A549 (cell line): ENCODE measurements around the gene PRPS1L1. TPM values are rescaled to one million over a fixed set of nuclear protein-coding genes. Genes with fewer than 3 reads are reported as not detected.

ENCODE experiments used
- ATAC-seq, 2 experiments: fragments of 200-7000 bp in 1 of 2; fragments of >200 bp in 1 of 2; cut with Nextera tagmentation in 1 of 2; cut with Tn5 transposase in 1 of 2; 3 replicates each; pipeline versions ENCODE4 v1.8.0 to v1.9.1; 2018 to 2020; ENCODE audit warnings: mild to moderate bottlenecking in 1 of 2, moderate library complexity in 1 of 2
- CTCF ChIA-PET: fragments of 300-600 bp; sonication (Branson Sonifier 250); formaldehyde crosslinking; extraction: SDS; loops from one replicate; lab custom pipeline; 2021; ENCODE audit warnings: antibody characterized with exemption, inconsistent platforms; lab: Yijun Ruan, JAX
- POLR2A ChIA-PET: fragments of 350-600 bp; formaldehyde crosslinking; extraction: SDS; loops from one replicate; lab custom pipeline; 2021; ENCODE audit warnings: antibody characterized with exemption, inconsistent platforms; lab: Yijun Ruan, JAX
- DNase-seq, 2 experiments: peaks; one replicate each; pipeline versions ENCODE4 v3.0.0 to v3.0.0-alpha.2; 2011 to 2016; ENCODE audit warnings: low read depth in 1 of 2, low spot score in 1 of 2
- FAIRE-seq: peaks from 2 replicates; lab custom pipeline; 2011; peaks lifted over from hg19 to GRCh38; lab: Jason Lieb, UNC
- H3K27ac ChIP-seq, 2 experiments: fragments of >200 bp; sonication (Bioruptor Twin); formaldehyde crosslinking; 3 replicates each; pipeline ENCODE4 v1.5.1; 2016 to 2017
- H3K4me1 ChIP-seq: fragments of >200 bp; sonication (Bioruptor Twin); formaldehyde crosslinking; 3 replicates; pipeline ENCODE4 v1.6.1; 2016
- H3K4me2 ChIP-seq: fragments of >200 bp; sonication (Bioruptor Twin); formaldehyde crosslinking; 3 replicates; pipeline ENCODE4 v1.6.1; 2016
- H3K4me3 ChIP-seq: fragments of >200 bp; sonication (Bioruptor Twin); formaldehyde crosslinking; 3 replicates; pipeline ENCODE4 v1.5.1; 2016
- H3K9me3 ChIP-seq: fragments of >200 bp; sonication (Bioruptor Twin); formaldehyde crosslinking; 3 replicates; pipeline ENCODE4 v1.6.1; 2016
- BHLHE40 ChIP-seq: IDR thresholded peaks from 2 replicates; pipeline ENCODE4 v1.6.1; 2012; ENCODE audit warnings: low read depth, low read length, inconsistent platforms
- CEBPB ChIP-seq, 2 experiments: fragments of >200 bp in 1 of 2; sonication (Bioruptor Twin) in 1 of 2; formaldehyde crosslinking in 1 of 2; IDR thresholded peaks; 2 replicates each; pipeline ENCODE4 v1.6.1; 2012 to 2016
- EP300 ChIP-seq, 2 experiments: fragments of >200 bp; sonication (Bioruptor Twin); formaldehyde crosslinking; IDR thresholded peaks; 2 replicates in 1 of 2; 3 replicates in 1 of 2; pipeline ENCODE4 v1.6.1; 2016 to 2017
- ESRRA ChIP-seq: fragments of 150-350 bp; IDR thresholded peaks from 2 replicates; pipeline ENCODE4 v1.6.1; 2014; ENCODE audit warnings: mild to moderate bottlenecking, low read length, borderline replicate concordance
- FOSL2 ChIP-seq, 2 experiments: fragments of 450-650 bp in 1 of 2; fragments of >200 bp in 1 of 2; sonication (Bioruptor Twin) in 1 of 2; formaldehyde crosslinking; IDR thresholded peaks; 2 replicates each; pipeline versions ENCODE4 v1.5.0 to v1.6.1; 2016 to 2020; ENCODE audit warnings: mild to moderate bottlenecking in 1 of 2, moderate library complexity in 1 of 2
- FOXS1 ChIP-seq: fragments of 250-450 bp; sonication (Bioruptor Pico); IDR thresholded peaks from 2 replicates; pipeline ENCODE4 v1.5.0; 2020; ENCODE audit warnings: mild to moderate bottlenecking, moderate library complexity
- HDAC2 ChIP-seq: fragments of 200-600 bp; sonication (generic); IDR thresholded peaks from 2 replicates; pipeline ENCODE4 v1.6.1; 2016
- HOXB13 ChIP-seq: fragments of 250-450 bp; sonication (Bioruptor Pico); IDR thresholded peaks from 2 replicates; pipeline ENCODE4 v1.5.0; 2020; ENCODE audit warnings: low read depth, mild to moderate bottlenecking, moderate library complexity
- JUN ChIP-seq, 2 experiments: fragments of >200 bp; sonication (Bioruptor Twin); formaldehyde crosslinking; IDR thresholded peaks; 2 replicates in 1 of 2; 3 replicates in 1 of 2; pipeline ENCODE4 v1.6.1; 2016 to 2017
- KDM1A ChIP-seq: fragments of 200-600 bp; sonication (generic); IDR thresholded peaks from 2 replicates; pipeline ENCODE4 v1.6.1; 2016; ENCODE audit warnings: low read depth, mild to moderate bottlenecking
- MAFK ChIP-seq: fragments of 450-650 bp; IDR thresholded peaks from 2 replicates; pipeline ENCODE4 v1.6.1; 2014; ENCODE audit not compliant: partially characterized antibody
- MAZ ChIP-seq: fragments of 150-350 bp; IDR thresholded peaks from 2 replicates; pipeline ENCODE4 v1.6.1; 2014; ENCODE audit warnings: antibody characterized with exemption, low read depth, low read length, borderline replicate concordance
- MYC ChIP-seq: IDR thresholded peaks from 2 replicates; pipeline ENCODE4 v1.6.1; 2012; ENCODE audit warnings: mild to moderate bottlenecking, inconsistent platforms, low read length, improper control_type of control experiment, borderline replicate concordance
- NPAS2 ChIP-seq: fragments of 250-450 bp; sonication (Bioruptor Pico); IDR thresholded peaks from 2 replicates; pipeline ENCODE4 v1.8.0; 2022; ENCODE audit warnings: mild to moderate bottlenecking, moderate library complexity, borderline replicate concordance
- POLR2AphosphoS2 ChIP-seq: conservative IDR thresholded peaks from 2 replicates; pipeline ENCODE4 v1.6.1; 2012; ENCODE audit warnings: low read length, improper control_type of control experiment, inconsistent platforms
- RAD21 ChIP-seq, 2 experiments: fragments of >200 bp in 1 of 2; sonication (Bioruptor Twin) in 1 of 2; formaldehyde crosslinking in 1 of 2; IDR thresholded peaks in 1 of 2; conservative IDR thresholded peaks in 1 of 2; 2 replicates in 1 of 2; 3 replicates in 1 of 2; pipeline ENCODE4 v1.6.1; 2012 to 2018; ENCODE audit warnings: inconsistent platforms in 1 of 2
- RNF2 ChIP-seq: fragments of 200-600 bp; sonication (generic); IDR thresholded peaks from 2 replicates; pipeline ENCODE4 v1.6.1; 2016; ENCODE audit warnings: low read depth, mild to moderate bottlenecking, antibody characterized with exemption, moderate library complexity, borderline replicate concordance
- SREBF2 ChIP-seq: fragments of 450-650 bp; IDR thresholded peaks from 2 replicates; pipeline ENCODE4 v1.6.1; 2014; ENCODE audit warnings: mild to moderate bottlenecking, moderate library complexity
- ZSCAN20 ChIP-seq: fragments of 250-450 bp; sonication (Bioruptor Pico); IDR thresholded peaks from 2 replicates; pipeline ENCODE4 v1.8.0; 2022; ENCODE audit warnings: mild to moderate bottlenecking, moderate library complexity
- WGBS: methylation state at CpG from one replicate; pipeline ENCODE4 v1.1.6; 2017; ENCODE audit errors: missing lambda C conversion rate; 5-methylcytosine and 5-hydroxymethylcytosine counted together
- polyA plus RNA-seq, 4 experiments: library from polyadenylated mRNA; depleted of rRNA in 3 of 4; stranded (reverse); fragments of >200 nt; fragmentation: RNase III in 1 of 4; extraction: RNeasy Plus Mini Kit Qiagen cat#74134 plus additional on column Dnase treatment in 1 of 4; gene quantifications; 2 replicates in 3 of 4; 3 replicates in 1 of 4; pipeline ENCODE4 v1.2.3, GENCODE V29; 2011 to 2017
- TF ChIP-seq, protein P1 (sequence below): fragments of 150-350 bp; IDR thresholded peaks from 2 replicates; pipeline ENCODE4 v1.6.1; 2014; ENCODE audit warnings: low read depth, mild to moderate bottlenecking, low read length
- TF ChIP-seq, protein P2 (sequence below): fragments of >200 bp; sonication (Bioruptor Twin); formaldehyde crosslinking; IDR thresholded peaks from 3 replicates; pipeline ENCODE4 v1.5.1; 2016
- TF ChIP-seq, protein P3 (sequence below): fragments of 450-650 bp; IDR thresholded peaks from 2 replicates; pipeline ENCODE4 v1.6.1; 2014; ENCODE audit warnings: antibody characterized with exemption

PRPS1L1 gene
- polyA plus RNA-seq, 2 of the 4 experiments (the other 2 are of a cell fraction), result not detected

DNA sequence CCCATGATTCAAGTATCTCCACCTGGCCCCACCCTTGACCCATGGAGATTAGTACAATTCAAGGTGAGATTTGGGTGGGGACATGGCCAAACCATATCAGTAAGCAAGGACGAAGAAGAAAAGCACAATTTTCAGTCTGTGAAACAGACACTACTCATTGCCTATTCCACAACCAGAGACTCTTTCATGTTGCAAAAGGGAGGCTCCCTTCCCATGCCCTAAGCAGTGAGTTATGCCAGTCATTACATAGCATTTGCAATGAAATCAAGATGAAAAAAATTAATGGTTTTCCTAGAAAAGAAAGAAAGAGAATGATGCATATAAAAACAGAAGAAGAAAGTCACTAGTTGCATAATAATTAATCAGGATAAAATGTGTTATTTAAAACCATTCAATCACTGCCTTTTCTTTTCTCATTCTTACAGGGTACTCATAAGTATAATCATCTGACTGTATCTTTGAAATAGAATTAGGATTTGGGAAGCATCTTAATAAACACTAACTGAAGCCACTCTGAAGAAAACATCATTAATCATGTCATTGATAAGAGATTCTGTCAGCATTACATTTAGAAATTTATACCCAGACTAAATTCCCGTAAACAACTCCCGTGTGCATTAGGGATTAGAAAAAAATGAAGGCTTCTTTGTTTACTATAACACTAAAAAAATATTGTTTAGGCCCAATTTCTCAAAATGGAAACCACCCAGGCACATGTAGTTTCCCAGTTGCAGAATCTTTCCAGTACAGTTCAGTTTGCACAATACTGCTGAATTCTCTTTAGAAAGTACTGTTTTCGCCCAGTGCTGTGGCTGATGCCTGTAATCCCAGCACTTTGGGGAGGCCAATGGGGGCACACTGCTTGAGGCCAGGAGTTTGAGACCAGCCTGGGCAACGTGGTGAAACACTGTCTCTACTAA is 9.1 kb downstream of the PRPS1L1 start:
- ATAC-seq (no peak), DNase-seq (no peak), FAIRE-seq (no peak)
- H3K9me3 ChIP-seq, result no peaks in the 10 kb centered on the region
- ChIA-PET CTCF (interaction anchor here (0.5 kb wide), 1 partner anchor 190 kb away, joined by 4 read pairs; no protein-coding TSS in a partner anchor), POLR2A (no interaction called here)
- TF ChIP-seq MAFK, result no peak
- TF ChIP-seq NPAS2 (CRISPR knock-in tag), result no peak
- no peak for TF ChIP-seq JUN (IDR thresholded peaks at IDR 0.05)
- TF ChIP-seq MYC, result no peak
- TF ChIP-seq, protein P1, sequence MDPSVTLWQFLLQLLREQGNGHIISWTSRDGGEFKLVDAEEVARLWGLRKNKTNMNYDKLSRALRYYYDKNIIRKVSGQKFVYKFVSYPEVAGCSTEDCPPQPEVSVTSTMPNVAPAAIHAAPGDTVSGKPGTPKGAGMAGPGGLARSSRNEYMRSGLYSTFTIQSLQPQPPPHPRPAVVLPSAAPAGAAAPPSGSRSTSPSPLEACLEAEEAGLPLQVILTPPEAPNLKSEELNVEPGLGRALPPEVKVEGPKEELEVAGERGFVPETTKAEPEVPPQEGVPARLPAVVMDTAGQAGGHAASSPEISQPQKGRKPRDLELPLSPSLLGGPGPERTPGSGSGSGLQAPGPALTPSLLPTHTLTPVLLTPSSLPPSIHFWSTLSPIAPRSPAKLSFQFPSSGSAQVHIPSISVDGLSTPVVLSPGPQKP, result no peak
- no peak for TF ChIP-seq HDAC2
- TF ChIP-seq FOXS1, result no peak
- TF ChIP-seq BHLHE40, result no peak
- no peak for TF ChIP-seq SREBF2
- TF ChIP-seq KDM1A, result no peak
- TF ChIP-seq FOSL2 (IDR thresholded peaks at IDR 0.05), result no peak
- TF ChIP-seq FOSL2 (CRISPR knock-in tag; IDR thresholded peaks at IDR 0.05), result no peak
- peaks cover 6% of the 10 kb centered on the region; the same call in 1 of the 3 replicates for H3K4me1 ChIP-seq
- peak overlapping the region in 1 of 2 experiments; percentile 53; a peak in 2 of 6 replicates for H3K27ac ChIP-seq
- H3K4me2 ChIP-seq, result no peak overlapping the region
- WGBS, result 52% methylated on average over 5 of the region's 5 CpGs
- H3K4me3 ChIP-seq, result no peak overlapping the region

DNA sequence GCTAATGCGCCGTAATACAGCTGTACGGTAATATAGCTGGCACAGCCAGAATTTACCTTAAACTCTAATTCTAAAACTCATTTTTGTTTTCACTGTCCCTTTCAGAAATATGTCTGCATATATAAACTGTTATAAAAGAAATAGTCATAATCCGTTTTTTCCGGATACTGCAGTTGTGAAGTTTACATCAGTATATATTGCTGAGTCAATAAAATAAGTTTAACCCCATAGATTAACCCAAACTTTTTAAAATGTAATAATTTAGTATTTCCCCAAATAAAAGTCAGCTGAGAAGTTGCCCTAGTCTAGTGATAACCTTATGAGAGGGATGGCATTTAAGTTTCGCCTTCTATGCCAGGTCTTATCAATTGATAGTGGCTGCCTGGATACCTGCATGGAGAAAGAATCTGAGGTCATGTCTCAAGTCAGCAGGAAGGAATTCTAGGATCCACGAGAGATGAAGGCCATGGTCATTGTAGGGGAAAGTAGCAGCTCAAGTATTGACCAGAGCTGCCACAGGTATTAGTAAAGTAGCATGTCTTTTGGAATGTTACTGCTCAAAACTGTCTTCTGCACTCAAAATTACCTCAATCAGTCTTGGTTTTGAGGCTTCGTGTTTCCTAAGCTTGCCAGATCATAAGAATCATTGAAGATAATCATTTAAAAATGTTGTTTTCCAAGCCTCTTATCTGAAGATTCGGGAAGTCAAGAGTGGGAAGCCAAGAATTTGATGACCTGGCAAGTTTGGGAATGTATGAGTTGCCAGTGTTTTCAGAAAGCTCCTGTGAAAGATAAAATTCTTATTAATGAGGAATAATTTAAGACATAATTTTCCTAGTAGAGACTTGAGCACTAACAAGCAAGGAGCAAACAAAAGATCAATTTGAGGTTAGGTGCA is 10.8 kb downstream of the PRPS1L1 start:
- ChIA-PET CTCF (no interaction called here), POLR2A (no interaction called here)
- Histone ChIP-seq H3K4me3 (no peak overlapping the region), H3K9me3 (no peaks in the 10 kb centered on the region)
- WGBS, result 66% methylated on average over 9 of the region's 9 CpGs
- ATAC-seq, result no peak
- TF ChIP-seq EP300 (IDR thresholded peaks at IDR 0.05), result no peak
- TF ChIP-seq JUN (IDR thresholded peaks at IDR 0.05), result no peak
- TF ChIP-seq MAFK, result peak; percentile 82
- TF ChIP-seq, all 56 proteins: peak for 1
- Histone ChIP-seq H3K27ac (no peak overlapping the region), H3K4me2 (no peak overlapping the region), H3K4me1 (peaks cover 6% of the 10 kb centered on the region; the same call in 1 of the 3 replicates)
- no peak for FAIRE-seq
- DNase-seq, result no peak

DNA sequence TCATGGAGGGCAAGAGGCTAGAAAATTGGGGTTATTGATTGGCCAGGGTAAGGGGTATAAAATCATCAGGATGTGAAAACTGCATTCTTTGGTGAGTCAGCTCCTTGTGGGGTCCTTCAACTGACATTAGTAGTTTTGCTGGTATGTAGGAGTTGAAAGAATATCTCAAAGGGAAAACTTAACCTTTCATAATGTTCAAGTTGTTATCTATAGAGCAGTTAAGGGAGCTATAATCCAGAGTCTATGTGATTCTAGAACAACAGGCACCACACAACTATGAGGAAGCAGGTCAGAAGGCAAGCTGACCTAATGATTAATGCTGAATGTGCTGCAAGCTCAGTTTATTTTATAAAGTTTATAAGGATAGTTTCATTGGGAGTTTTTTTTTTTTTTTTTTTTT is 13.7 kb downstream of the PRPS1L1 start:
- ChIA-PET CTCF (interaction anchor here (1.6 kb wide), 1 partner anchor 352 kb away, joined by 3 read pairs; no protein-coding TSS in a partner anchor), POLR2A (no interaction called here)
- no peak for FAIRE-seq
- H3K4me1 ChIP-seq, result no peaks in the 10 kb centered on the region
- H3K9me3 ChIP-seq, result no peaks in the 10 kb centered on the region
- no peak overlapping the region for H3K27ac ChIP-seq
- no peak for DNase-seq
- TF ChIP-seq ZSCAN20 (CRISPR knock-in tag) (no peak), HOXB13 (CRISPR knock-in tag) (no peak), RAD21 (conservative IDR thresholded peaks at IDR 0.05 in 1 of 2, IDR thresholded peaks at IDR 0.05 in 1 of 2) (no peak), POLR2AphosphoS2 (no peak), RNF2 (no peak), ESRRA (no peak), FOXS1 (no peak), MAZ (no peak), JUN (IDR thresholded peaks at IDR 0.05) (no peak), CEBPB (IDR thresholded peaks at IDR 0.05) (no peak), MAFK (no peak)
- TF ChIP-seq, protein P2, sequence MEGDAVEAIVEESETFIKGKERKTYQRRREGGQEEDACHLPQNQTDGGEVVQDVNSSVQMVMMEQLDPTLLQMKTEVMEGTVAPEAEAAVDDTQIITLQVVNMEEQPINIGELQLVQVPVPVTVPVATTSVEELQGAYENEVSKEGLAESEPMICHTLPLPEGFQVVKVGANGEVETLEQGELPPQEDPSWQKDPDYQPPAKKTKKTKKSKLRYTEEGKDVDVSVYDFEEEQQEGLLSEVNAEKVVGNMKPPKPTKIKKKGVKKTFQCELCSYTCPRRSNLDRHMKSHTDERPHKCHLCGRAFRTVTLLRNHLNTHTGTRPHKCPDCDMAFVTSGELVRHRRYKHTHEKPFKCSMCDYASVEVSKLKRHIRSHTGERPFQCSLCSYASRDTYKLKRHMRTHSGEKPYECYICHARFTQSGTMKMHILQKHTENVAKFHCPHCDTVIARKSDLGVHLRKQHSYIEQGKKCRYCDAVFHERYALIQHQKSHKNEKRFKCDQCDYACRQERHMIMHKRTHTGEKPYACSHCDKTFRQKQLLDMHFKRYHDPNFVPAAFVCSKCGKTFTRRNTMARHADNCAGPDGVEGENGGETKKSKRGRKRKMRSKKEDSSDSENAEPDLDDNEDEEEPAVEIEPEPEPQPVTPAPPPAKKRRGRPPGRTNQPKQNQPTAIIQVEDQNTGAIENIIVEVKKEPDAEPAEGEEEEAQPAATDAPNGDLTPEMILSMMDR, result no peak
- TF ChIP-seq, protein P1, result no peak
- TF ChIP-seq, protein P3, sequence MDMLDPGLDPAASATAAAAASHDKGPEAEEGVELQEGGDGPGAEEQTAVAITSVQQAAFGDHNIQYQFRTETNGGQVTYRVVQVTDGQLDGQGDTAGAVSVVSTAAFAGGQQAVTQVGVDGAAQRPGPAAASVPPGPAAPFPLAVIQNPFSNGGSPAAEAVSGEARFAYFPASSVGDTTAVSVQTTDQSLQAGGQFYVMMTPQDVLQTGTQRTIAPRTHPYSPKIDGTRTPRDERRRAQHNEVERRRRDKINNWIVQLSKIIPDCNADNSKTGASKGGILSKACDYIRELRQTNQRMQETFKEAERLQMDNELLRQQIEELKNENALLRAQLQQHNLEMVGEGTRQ, result no peak
- H3K4me3 ChIP-seq, result no peak overlapping the region
- ATAC-seq, result no peak
- H3K4me2 ChIP-seq, result no peak overlapping the region
